Right lobe of liver (tissue), 6 donors: ENCODE data around the gene INHBC. TPM values are rescaled to one million over a fixed set of nuclear protein-coding genes. Genes with fewer than 3 reads are reported as not detected.
"Not testable (repeated sequence)": the region's sequence is repeated elsewhere in the genome, so short reads cannot be mapped to it uniquely, and the experiment has no call there.

ENCODE experiments used
- ATAC-seq, 4 donors: fragments of 200-7000 bp; cut with Tn5 transposase; one replicate each; pipeline ENCODE4 v1.9.1; 2020; ENCODE audit warnings: mild to moderate bottlenecking in 4 of 4, moderate library complexity in 4 of 4
- DNase-seq, 3 donors: peaks; one replicate each; pipeline ENCODE4 v3.0.0-alpha.2; 2020
- H3K27ac ChIP-seq, 3 donors: fragments of 200-600 bp; one replicate each; pipeline ENCODE4 v1.8.0; 2022
- H3K27me3 ChIP-seq, 2 donors: fragments of 200-600 bp; one replicate each; pipeline ENCODE4 v1.8.0; 2022
- H3K36me3 ChIP-seq, 4 donors: fragments of 200-600 bp; sonication (generic) in 1 of 4; one replicate each; pipeline versions ENCODE4 v1.5.1 to v1.8.0; 2017 to 2022; ENCODE audit warnings: control low read depth in 1 of 4
- H3K4me1 ChIP-seq, 4 donors: fragments of 200-600 bp; sonication (generic) in 1 of 4; one replicate each; pipeline versions ENCODE4 v1.5.1 to v1.8.0; 2017 to 2022; ENCODE audit warnings: control low read depth in 1 of 4
- H3K4me3 ChIP-seq, 3 donors: fragments of 200-600 bp; one replicate each; pipeline ENCODE4 v1.8.0; 2022
- H3K9me3 ChIP-seq, 4 donors: fragments of 200-600 bp; sonication (generic) in 1 of 4; one replicate each; pipeline versions ENCODE4 v1.5.1 to v1.8.0; 2017 to 2022; ENCODE audit warnings: control low read depth in 1 of 4
- CTCF ChIP-seq, 4 donors: fragments of 200-600 bp in 3 of 4; fragments of 450-650 bp in 1 of 4; IDR thresholded peaks; one replicate each; pipeline versions ENCODE4 v1.5.1 to v1.8.0; 2016 to 2022; ENCODE audit warnings: antibody characterized with exemption in 4 of 4, mild to moderate bottlenecking in 2 of 4
- POLR2A ChIP-seq: fragments of 450-650 bp; IDR thresholded peaks from one replicate; pipeline ENCODE4 v1.6.1; 2017; ENCODE audit warnings: antibody characterized with exemption, mild to moderate bottlenecking
- WGBS: methylation state at CpG from one replicate; pipeline ENCODE4 v1.1.6; 2018; ENCODE audit warnings: low coverage, low lambda C conversion rate; ENCODE audit not compliant: insufficient coverage; ENCODE audit errors: missing lambda C conversion rate; 5-methylcytosine and 5-hydroxymethylcytosine counted together
- intact Hi-C, 2 donors: fragments of 100-400 bp; cut with DNase I; formaldehyde crosslinking; loops; one replicate each; pipeline versions ENCODE4 v1.11.2 to v1.14.1; 2022
- total RNA-seq, 6 experiments: library from RNA; depleted of rRNA in 2 of 6; stranded (reverse); fragments of >200 nt in 2 of 6; fragmentation: NEBNext Ultra II Directional in 3 of 6; extraction: Animal tissue kit (Norgen Biotek cat#: 25700) in 3 of 6; gene quantifications; one replicate each; pipeline versions ENCODE4 v1.1.0 to v1.2.4, GENCODE V29; 2016 to 2023
- donor health status: DM: no; HTN: yes; CAD: no.
- donor health status: DM: no; HTN: no; CAD: no.
- donor health status: DM: no; HTN: no; CAD: no.
- donor health status: DM: no; HTN: yes; CAD: no.
- donor health status: DM: no; HTN: yes; CAD: no.

The INHBC gene
- total RNA-seq, 6 experiments from 2014 or later, result 14.7 to 123 (median 63.6) TPM

GRCh38 chr12:57435293-57435692 lies 709 bp downstream of the INHBC start:
- intact Hi-C loops, result loop anchor here in 1 of 2 donors (2.0 kb wide), 1 partner anchor 20 kb away; the partner anchor contains the start of gene INHBE
- Histone ChIP-seq H3K4me1 (peaks cover 0 to 69% (median 5%) of the 10 kb centered on the region in 4 donors), H3K36me3 (no peaks in the 10 kb centered on the region), H3K9me3 (no peaks in the 10 kb centered on the region), H3K4me3 (peak overlapping the region; percentile 45 to 74 (median 48)), H3K27ac (peak overlapping the region; percentile 86 to 88 (median 88)), H3K27me3 (no peaks in the 10 kb centered on the region)
- 29% methylated on average over 4 of the region's 4 CpGs for WGBS
- DNase-seq (peak in 1 of 3 donors; percentile 45), ATAC-seq (peak; percentile 1 to 22 (median 17))
- TF ChIP-seq POLR2A, result peak; percentile 15
- TF ChIP-seq CTCF (IDR thresholded peaks at IDR 0.05), result no peak

- H3K4me3 ChIP-seq, result peak overlapping the region in 2 of 3 donors; percentile 45 to 74
Measured at GRCh38 chr12:57438400-57438799, 3.8 kb downstream of the INHBC start.

GRCh38 chr12:57439762-57440266 lies 5.2 kb downstream of the INHBC start:
- H3K4me1 ChIP-seq, result peaks cover 0 to 50% (median 6%) of the 10 kb centered on the region in 4 donors
- peak overlapping the region; percentile 5 to 86 (median 31) for H3K27ac ChIP-seq
- intact Hi-C loops, result no loop called here
- DNase-seq, result no peak
- peak overlapping the region in 1 of 3 donors; percentile 74 for H3K4me3 ChIP-seq
- no peaks in the 10 kb centered on the region for H3K36me3 ChIP-seq
- no peaks in the 10 kb centered on the region for H3K27me3 ChIP-seq
- no peaks in the 10 kb centered on the region for H3K9me3 ChIP-seq
- WGBS, result 30% methylated on average over 4 of the region's 4 CpGs
- no peak for TF ChIP-seq POLR2A
- no peak for TF ChIP-seq CTCF (IDR thresholded peaks at IDR 0.05)
- peak in 1 of 4 donors; percentile 5 for ATAC-seq

More at GRCh38 chr12:57438400-57438799, 3.8 kb downstream of the INHBC start:
- Histone ChIP-seq H3K27ac (peak overlapping the region; percentile 69 to 88 (median 86)), H3K9me3 (no peaks in the 10 kb centered on the region), H3K27me3 (no peaks in the 10 kb centered on the region), H3K36me3 (no peaks in the 10 kb centered on the region), H3K4me1 (peaks cover 0 to 61% (median 5%) of the 10 kb centered on the region in 4 donors)
- intact Hi-C loops, result no loop called here
- ATAC-seq (no peak), DNase-seq (no peak)
- WGBS, result 22% methylated on average over 1 of the region's 1 CpG
- TF ChIP-seq CTCF (IDR thresholded peaks at IDR 0.05) (no peak), POLR2A (no peak)

GRCh38 chr12:57441393-57441792 lies 6.8 kb downstream of the INHBC start:
- intact Hi-C loops, ATAC-seq, H3K27ac ChIP-seq, H3K9me3 ChIP-seq, H3K36me3 ChIP-seq, H3K27me3 ChIP-seq, H3K4me3 ChIP-seq, DNase-seq: not testable (repeated sequence)
- peaks cover 0 to 35% (median 6%) of the 10 kb centered on the region in 4 donors for H3K4me1 ChIP-seq
- WGBS, result 100% methylated on average over 1 of the region's 2 CpGs

GRCh38 chr12:57441846-57442427 lies 7.4 kb downstream of the INHBC start:
- DNase-seq (no peak), ATAC-seq (no peak)
- no peaks in the 10 kb centered on the region for H3K9me3 ChIP-seq
- no peaks in the 10 kb centered on the region for H3K27me3 ChIP-seq
- peaks cover 0 to 29% (median 6%) of the 10 kb centered on the region in 4 donors for H3K4me1 ChIP-seq
- WGBS, result 100% methylated on average over 1 of the region's 1 CpG
- H3K27ac ChIP-seq, result no peak overlapping the region
- TF ChIP-seq POLR2A, result no peak
- no peak for TF ChIP-seq CTCF (IDR thresholded peaks at IDR 0.05)
- no peaks in the 10 kb centered on the region for H3K36me3 ChIP-seq
- intact Hi-C loops, result no loop called here
- H3K4me3 ChIP-seq, result no peak overlapping the region

GRCh38 chr12:57444337-57444736 lies 9.8 kb downstream of the INHBC start:
- ATAC-seq, H3K27ac ChIP-seq, H3K9me3 ChIP-seq, intact Hi-C loops, H3K36me3 ChIP-seq, H3K4me3 ChIP-seq, H3K27me3 ChIP-seq, DNase-seq: not testable (repeated sequence)
- WGBS, result 24% methylated on average over 3 of the region's 6 CpGs
- H3K4me1 ChIP-seq, result peaks cover 0 to 14% (median 2%) of the 10 kb centered on the region in 4 donors
